GM21717 (cell line): ENCODE data around the gene CUTC.

ENCODE experiments used
- ATAC-seq: cut with Tn5 transposase; IDR thresholded peaks from one replicate; pipeline ENCODE4 v1.9.1; 2021; ENCODE audit warnings: mild to moderate bottlenecking, moderate library complexity; ENCODE audit not compliant: unreplicated experiment

Gene CUTC

GRCh38 chr10:99782447-99783286 lies 50.6 kb downstream of the CUTC start, which contains the start of gene ABCC2:
TSS of gene ABCC2 (plus strand) at chr10:99782640. CDS start at chr10:99782845, 205 bp downstream.
- no peak for ATAC-seq

GRCh38 chr10:99784016-99784726 lies 52.1 kb downstream of the CUTC start:
- ATAC-seq = no peak

GRCh38 chr10:99784727-99785441 lies 52.9 kb downstream of the CUTC start:
- no peak for ATAC-seq

- no peak for ATAC-seq
Measured at GRCh38 chr10:99785646-99786045, 53.6 kb downstream of the CUTC start.

GRCh38 chr10:99787311-99787710 lies 55.3 kb downstream of the CUTC start:
- ATAC-seq = no peak

GRCh38 chr10:99787782-99788445 lies 55.9 kb downstream of the CUTC start:
- no peak for ATAC-seq

GRCh38 chr10:99788598-99789256 lies 56.7 kb downstream of the CUTC start:
- ATAC-seq = no peak

GRCh38 chr10:99791831-99792230 lies 59.8 kb downstream of the CUTC start:
- ATAC-seq = no peak

- no peak for ATAC-seq
Measured at GRCh38 chr10:99793819-99794218, 61.8 kb downstream of the CUTC start.

- ATAC-seq = no peak
Measured at GRCh38 chr10:99796928-99797327, 64.9 kb downstream of the CUTC start.

GRCh38 chr10:99798031-99798430 lies 66.0 kb downstream of the CUTC start:
- no peak for ATAC-seq

- no peak for ATAC-seq
Measured at GRCh38 chr10:99798920-99799319, 66.9 kb downstream of the CUTC start.

- no peak for ATAC-seq
Measured at GRCh38 chr10:99799613-99800012, 67.6 kb downstream of the CUTC start.

GRCh38 chr10:99804471-99804870 lies 72.4 kb downstream of the CUTC start:
- ATAC-seq = no peak

- ATAC-seq = no peak
Measured at GRCh38 chr10:99805190-99805589, 73.2 kb downstream of the CUTC start.
